H9 (cell line): Measurements from ENCODE around the gene SLC13A5. TPM values are rescaled to one million over a fixed set of nuclear protein-coding genes. Genes with fewer than 3 reads are reported as not detected.
"Not testable (repeated sequence)": the region's sequence is repeated elsewhere in the genome, so short reads cannot be mapped to it uniquely, and the experiment has no call there.

Source experiments
- DNase-seq: peaks from one replicate; pipeline ENCODE4 v3.0.0-alpha.2; 2017
- H2AFZ ChIP-seq: one replicate; pipeline ENCODE4 v1.6.1; 2013; ENCODE audit warnings: mild to moderate bottlenecking, low read length, control low read depth, moderate library complexity
- H2AK5ac ChIP-seq: 2 replicates; pipeline ENCODE4 v1.6.1; 2013; ENCODE audit warnings: low read length, control low read depth, mixed read lengths; ENCODE audit not compliant: insufficient read length
- H2BK120ac ChIP-seq: one replicate; pipeline ENCODE4 v1.6.1; 2013; ENCODE audit warnings: low read depth, mild to moderate bottlenecking, low read length, control low read depth, inconsistent platforms; ENCODE audit not compliant: poor library complexity, severe bottlenecking
- H2BK12ac ChIP-seq: 2 replicates; pipeline ENCODE4 v1.6.1; 2013; ENCODE audit warnings: low read length, control low read depth, mixed read lengths, low read depth; ENCODE audit not compliant: insufficient read length
- H2BK15ac ChIP-seq: 2 replicates; pipeline ENCODE4 v1.6.1; 2013; ENCODE audit warnings: low read depth, low read length, control low read depth
- H2BK20ac ChIP-seq: one replicate; pipeline ENCODE4 v1.6.1; 2013; ENCODE audit warnings: low read depth, mild to moderate bottlenecking, low read length, control low read depth, inconsistent platforms; ENCODE audit not compliant: poor library complexity, severe bottlenecking
- H2BK5ac ChIP-seq: 2 replicates; pipeline ENCODE4 v1.6.1; 2013; ENCODE audit warnings: low read length, control low read depth, mixed read lengths; ENCODE audit not compliant: insufficient read length
- H3K14ac ChIP-seq: 2 replicates; pipeline ENCODE4 v1.6.1; 2013; ENCODE audit warnings: low read length, control low read depth; ENCODE audit not compliant: insufficient read depth
- H3K18ac ChIP-seq: 2 replicates; pipeline ENCODE4 v1.6.1; 2013; ENCODE audit warnings: low read depth, mild to moderate bottlenecking, mixed read lengths, low read length, control low read depth; ENCODE audit not compliant: insufficient read length
- H3K23ac ChIP-seq: 2 replicates; pipeline ENCODE4 v1.6.1; 2013; ENCODE audit warnings: low read length, control low read depth, mixed read lengths, low read depth; ENCODE audit not compliant: insufficient read length
- H3K23me2 ChIP-seq: 2 replicates; pipeline ENCODE4 v1.6.1; 2013; ENCODE audit warnings: low read depth, mild to moderate bottlenecking, mixed read lengths, low read length, control low read depth; ENCODE audit not compliant: insufficient read length, poor library complexity, severe bottlenecking
- H3K27ac ChIP-seq: 2 replicates; pipeline ENCODE4 v1.5.1; 2013; ENCODE audit warnings: low read length, control low read depth, mixed read lengths, low read depth; ENCODE audit not compliant: insufficient read length
- H3K27me3 ChIP-seq: 2 replicates; pipeline ENCODE4 v1.6.1; 2013; ENCODE audit warnings: low read length, control low read depth, inconsistent platforms; ENCODE audit not compliant: insufficient read depth
- H3K4ac ChIP-seq: 2 replicates; pipeline ENCODE4 v1.6.1; 2013; ENCODE audit warnings: low read depth, mild to moderate bottlenecking, control low read depth, inconsistent platforms, low read length, moderate library complexity
- H3K4me1 ChIP-seq: 2 replicates; pipeline ENCODE4 v1.6.1; 2013; ENCODE audit warnings: low read length, control low read depth, inconsistent platforms; ENCODE audit not compliant: insufficient read depth
- H3K4me2 ChIP-seq: 2 replicates; pipeline ENCODE4 v1.6.1; 2013; ENCODE audit warnings: low read length, control low read depth, mixed read lengths; ENCODE audit not compliant: insufficient read length, insufficient read depth
- H3K56ac ChIP-seq: 2 replicates; pipeline ENCODE4 v1.6.1; 2013; ENCODE audit warnings: low read depth, mild to moderate bottlenecking, mixed read lengths, low read length, control low read depth; ENCODE audit not compliant: insufficient read length
- H3K79me1 ChIP-seq: 2 replicates; pipeline ENCODE4 v1.6.1; 2013; ENCODE audit warnings: low read depth, mild to moderate bottlenecking, moderate library complexity, low read length, control low read depth, inconsistent platforms; ENCODE audit not compliant: insufficient read depth, poor library complexity, severe bottlenecking
- H3K79me2 ChIP-seq: 2 replicates; pipeline ENCODE4 v1.6.1; 2013; ENCODE audit warnings: low read length, control low read depth, inconsistent platforms; ENCODE audit not compliant: insufficient read depth
- H3K9ac ChIP-seq: 2 replicates; pipeline ENCODE4 v1.6.1; 2013; ENCODE audit warnings: low read length, control low read depth, mixed read lengths; ENCODE audit not compliant: insufficient read length; ENCODE audit errors: extremely low read depth
- H3K9me3 ChIP-seq: one replicate; pipeline ENCODE4 v1.6.1; 2013; ENCODE audit warnings: low read depth, low read length, inconsistent platforms; ENCODE audit not compliant: control insufficient read depth
- H3T11ph ChIP-seq: one replicate; pipeline ENCODE4 v1.6.1; 2013; ENCODE audit warnings: mild to moderate bottlenecking, low read length, control low read depth, inconsistent platforms
- H4K20me1 ChIP-seq: one replicate; pipeline ENCODE4 v1.6.1; 2013; ENCODE audit not compliant: control insufficient read depth, insufficient read length, insufficient read depth
- H4K5ac ChIP-seq: 2 replicates; pipeline ENCODE4 v1.6.1; 2013; ENCODE audit warnings: low read depth, mild to moderate bottlenecking, mixed read lengths, low read length, control low read depth; ENCODE audit not compliant: insufficient read length
- H4K8ac ChIP-seq: replicated peaks from 2 replicates; pipeline ENCODE4 v1.6.1; 2013; ENCODE audit warnings: low read length, control low read depth, mixed read lengths, low read depth; ENCODE audit not compliant: insufficient read length
- H4K91ac ChIP-seq: 2 replicates; pipeline ENCODE4 v1.6.1; 2013; ENCODE audit warnings: low read depth, mild to moderate bottlenecking, moderate library complexity, mixed read lengths, low read length, control low read depth; ENCODE audit not compliant: insufficient read length
- H3K27ac Mint-ChIP-seq, 3 experiments: 2 replicates in 2 of 3; 3 replicates in 1 of 3; pipeline ENCODE4 v1.8.0; 2020 to 2021; ENCODE audit warnings: mixed read lengths in 3 of 3, mild to moderate bottlenecking in 1 of 3, moderate library complexity in 1 of 3
- H3K27me3 Mint-ChIP-seq: 2 replicates; pipeline ENCODE4 v1.8.0; 2021; ENCODE audit warnings: low read depth, mild to moderate bottlenecking, moderate library complexity, mixed read lengths
- H3K36me3 Mint-ChIP-seq, 3 experiments: 2 replicates in 2 of 3; 3 replicates in 1 of 3; pipeline ENCODE4 v1.8.0; 2020 to 2021; ENCODE audit warnings: low read depth in 3 of 3, mixed read lengths in 3 of 3; ENCODE audit not compliant: insufficient read depth in 1 of 3
- H3K4me1 Mint-ChIP-seq, 2 experiments: 2 replicates each; pipeline ENCODE4 v1.8.0; 2020; ENCODE audit warnings: mixed read lengths in 2 of 2
- H3K4me3 Mint-ChIP-seq, 2 experiments: 2 replicates in 1 of 2; 3 replicates in 1 of 2; pipeline ENCODE4 v1.8.0; 2020 to 2021; ENCODE audit warnings: mild to moderate bottlenecking in 2 of 2, mixed read lengths in 2 of 2, moderate library complexity in 1 of 2
- H3K9me3 Mint-ChIP-seq, 2 experiments: 2 replicates in 1 of 2; 3 replicates in 1 of 2; pipeline ENCODE4 v1.8.0; 2020; ENCODE audit warnings: mild to moderate bottlenecking in 2 of 2, mixed read lengths in 2 of 2, moderate library complexity in 1 of 2
- CTCF ChIP-seq: fragments of 200-600 bp; sonication (generic); conservative IDR thresholded peaks from 3 replicates; pipeline ENCODE4 v1.8.0; 2021; ENCODE audit warnings: antibody characterized with exemption, mild to moderate bottlenecking
- WGBS: extraction: QIAGEN DNeasy Blood & Tissue Kit; methylation state at CpG from one replicate; pipeline ENCODE4 v1.1.7; 2013; ENCODE audit warnings: missing lambda C conversion rate, low lambda C conversion rate, mixed read lengths; ENCODE audit not compliant: insufficient read length; ENCODE audit errors: extremely low coverage; 5-methylcytosine and 5-hydroxymethylcytosine counted together
- total RNA-seq: library from RNA; stranded (reverse); gene quantifications from 2 replicates; pipeline ENCODE4 v1.2.1, GENCODE V29; 2021

Gene SLC13A5
- total RNA-seq, 1 experiment from 2014 or later: 1.6 TPM

- Histone ChIP-seq H3K9ac (no peak overlapping the region), H4K8ac (no peak overlapping the region), H2BK120ac (no peak overlapping the region), H2AK5ac (no peak overlapping the region), H3K56ac (no peak overlapping the region), H3K27me3 (peaks cover 4% of the 10 kb centered on the region), H4K91ac (no peak overlapping the region), H2BK12ac (no peak overlapping the region), H3K14ac (no peak overlapping the region), H2BK5ac (no peak overlapping the region), H2BK20ac (no peak overlapping the region), H3K23ac (no peak overlapping the region), H4K20me1 (no peaks in the 10 kb centered on the region), H3K23me2 (no peaks in the 10 kb centered on the region), H3K4me2 (no peak overlapping the region), H2BK15ac (no peak overlapping the region), H3K9me3 (no peaks in the 10 kb centered on the region), H3K4ac (no peak overlapping the region), H3K4me1 (no peaks in the 10 kb centered on the region), H3K79me2 (no peaks in the 10 kb centered on the region), H3K18ac (no peak overlapping the region), H4K5ac (no peak overlapping the region), H3T11ph (no peak overlapping the region), H3K79me1 (no peaks in the 10 kb centered on the region), H2AFZ (no peak overlapping the region), H3K27ac (no peak overlapping the region)
- H3K4me1 Mint-ChIP-seq: peaks cover 0 to 4% of the 10 kb centered on the region in 2 experiments; a peak in 1 of 4 replicates
- DNase-seq: peak; percentile 90
- no CpG with 5 or more reads among the region's 9 CpGs for WGBS
- H3K36me3 Mint-ChIP-seq: no peaks in the 10 kb centered on the region
- no peaks in the 10 kb centered on the region for H3K9me3 Mint-ChIP-seq
- H3K4me3 Mint-ChIP-seq: no peak overlapping the region
- peak; percentile 94 for TF ChIP-seq CTCF
- peaks cover 63% of the 10 kb centered on the region for H3K27me3 Mint-ChIP-seq
- no peak overlapping the region for H3K27ac Mint-ChIP-seq
These were observed 47.1 kb downstream of the SLC13A5 start for GRCh38 chr17:6666077-6666521.

GRCh38 chr17:6663200-6663599, 50.0 kb downstream of the SLC13A5 start:
- not testable (repeated sequence) for H3K18ac ChIP-seq, H3K36me3 Mint-ChIP-seq, H3K27ac ChIP-seq, H3K14ac ChIP-seq, H4K20me1 ChIP-seq, H3K56ac ChIP-seq, H3K4me1 ChIP-seq, H3K23ac ChIP-seq, H4K91ac ChIP-seq, H3K9me3 Mint-ChIP-seq, H3K27me3 ChIP-seq, H3K4me2 ChIP-seq, H3K79me2 ChIP-seq, H2BK5ac ChIP-seq, H3K4ac ChIP-seq, H2BK120ac ChIP-seq, H2BK12ac ChIP-seq, H2AFZ ChIP-seq, H3K4me3 Mint-ChIP-seq, H3K79me1 ChIP-seq, H3K4me1 Mint-ChIP-seq, H3T11ph ChIP-seq, H4K5ac ChIP-seq, DNase-seq, H3K9ac ChIP-seq, H2BK15ac ChIP-seq, H4K8ac ChIP-seq, H2BK20ac ChIP-seq, H3K9me3 ChIP-seq, H3K23me2 ChIP-seq, H3K27ac Mint-ChIP-seq, H2AK5ac ChIP-seq
- no CpG with 5 or more reads among the region's 14 CpGs for WGBS
- peaks cover 80% of the 10 kb centered on the region for H3K27me3 Mint-ChIP-seq
